K562 (cell line): ENCODE data around the gene KCNJ14. TPM values are rescaled to one million over a fixed set of nuclear protein-coding genes. Genes with fewer than 3 reads are reported as not detected.

Source experiments
- C11orf30 ChIP-seq: fragments of 450-650 bp; IDR thresholded peaks from 2 replicates; pipeline ENCODE4 v1.6.1; 2016; ENCODE audit warnings: low read depth, mild to moderate bottlenecking
- CREM ChIP-seq: IDR thresholded peaks from 2 replicates; pipeline ENCODE4 v1.6.1; 2014; ENCODE audit warnings: antibody characterized with exemption, low read depth
- EZH2 ChIP-seq: IDR thresholded peaks from 2 replicates; pipeline ENCODE4 v1.6.1; 2012; ENCODE audit warnings: low read depth, mild to moderate bottlenecking, inconsistent platforms, low read length, borderline replicate concordance
- HDAC2 ChIP-seq: fragments of 450-650 bp; IDR thresholded peaks from 2 replicates; pipeline ENCODE4 v1.6.1; 2016; ENCODE audit warnings: mild to moderate bottlenecking
- MEIS2 ChIP-seq: fragments of 450-650 bp; IDR thresholded peaks from 2 replicates; pipeline ENCODE4 v1.6.1; 2014; ENCODE audit warnings: mild to moderate bottlenecking; ENCODE audit not compliant: partially characterized antibody
- PHF8 ChIP-seq: fragments of 200-600 bp; sonication (generic); IDR thresholded peaks from 2 replicates; pipeline ENCODE4 v1.6.1; 2012; ENCODE audit warnings: mixed run types, mild to moderate bottlenecking, inconsistent platforms, low read length, moderate library complexity, borderline replicate concordance
- SP1 ChIP-seq: sonication (generic); formaldehyde crosslinking; IDR thresholded peaks from 2 replicates; pipeline ENCODE4 v1.8.1; 2022; ENCODE audit warnings: mild to moderate bottlenecking, missing genetic modification reagents
- STAT5B ChIP-seq: fragments of 250-450 bp; sonication (Bioruptor Pico); IDR thresholded peaks from 2 replicates; pipeline ENCODE4 v1.8.0; 2021; ENCODE audit warnings: mild to moderate bottlenecking, inconsistent platforms
- SUPT5H ChIP-seq: fragments of 450-650 bp; IDR thresholded peaks from 2 replicates; pipeline ENCODE4 v1.6.1; 2016
- TAF7 ChIP-seq: fragments of 450-650 bp; IDR thresholded peaks from 2 replicates; pipeline ENCODE4 v1.6.1; 2016; ENCODE audit warnings: missing genetic modification characterization, missing compliant biosample characterization
- XRCC4 ChIP-seq: IDR thresholded peaks from one replicate; pipeline ENCODE4 v1.6.1; 2011; ENCODE audit not compliant: insufficient read depth, insufficient read length; ENCODE audit errors: extremely low read depth
- ZNF134 ChIP-seq: fragments of 250-450 bp; sonication (Bioruptor Pico); conservative IDR thresholded peaks from 2 replicates; pipeline ENCODE4 v1.4.0; 2020
- ZNF717 ChIP-seq: fragments of 250-450 bp; sonication (Bioruptor Pico); IDR thresholded peaks from 2 replicates; pipeline ENCODE4 v1.5.0; 2021
- polyA plus RNA-seq, 8 experiments: library from polyadenylated mRNA; depleted of rRNA in 4 of 8; stranded (reverse) in 5 of 8; unstranded in 3 of 8; fragments of >200 nt; fragmentation: Nextera tagmentation in 2 of 8; fragmentation: Illumina TruSeq in 1 of 8; extraction: Ambion mirVana in 2 of 8; extraction: Trizol in 1 of 8; gene quantifications; 2 replicates each; pipeline versions ENCODE4 v1.2.1 to v1.2.3, GENCODE V29; 2011 to 2014; ENCODE audit warnings: inconsistent platforms in 1 of 8, missing spikeins in 1 of 8
- total RNA-seq, 7 experiments: library from RNA; depleted of rRNA in 6 of 7; stranded (reverse); fragments of >200 nt in 6 of 7; fragmentation: Illumina TruSeq in 2 of 7; extraction: Trizol in 2 of 7; gene quantifications; 2 replicates each; pipeline versions ENCODE4 v1.2.1 to v1.2.3, GENCODE V29; 2011 to 2021; ENCODE audit warnings: low replicate concordance in 1 of 7
- TF ChIP-seq, protein P1 (sequence below): fragments of 250-450 bp; sonication (Bioruptor Pico); IDR thresholded peaks from 2 replicates; pipeline ENCODE4 v1.8.0; 2022; ENCODE audit warnings: inconsistent platforms, mild to moderate bottlenecking, moderate library complexity, borderline replicate concordance
- TF ChIP-seq, protein P2 (sequence below), 2 experiments: fragments of 450-650 bp; conservative IDR thresholded peaks; 2 replicates each; pipeline ENCODE4 v1.6.1; 2017; ENCODE audit warnings: mild to moderate bottlenecking in 2 of 2, moderate library complexity in 2 of 2
- TF ChIP-seq, protein P3 (sequence below), 2 experiments: IDR thresholded peaks in 1 of 2; conservative IDR thresholded peaks in 1 of 2; 2 replicates each; pipeline ENCODE4 v1.6.1; 2016; ENCODE audit warnings: low read depth in 2 of 2, mild to moderate bottlenecking in 1 of 2, missing compliant biosample characterization in 1 of 2, missing genetic modification characterization in 1 of 2, moderate library complexity in 1 of 2
- TF ChIP-seq, protein P4 (sequence below): IDR thresholded peaks from 2 replicates; pipeline ENCODE4 v1.6.1; 2011; ENCODE audit warnings: borderline replicate concordance, low read depth, mild to moderate bottlenecking, moderate library complexity, low read length; ENCODE audit not compliant: insufficient read depth, poor library complexity, severe bottlenecking
- TF ChIP-seq, protein P5 (sequence below): fragments of 450-650 bp; conservative IDR thresholded peaks from 2 replicates; pipeline ENCODE4 v1.6.1; 2016; ENCODE audit warnings: missing genetic modification characterization, low read depth, mild to moderate bottlenecking, control low read depth, missing compliant biosample characterization

The KCNJ14 gene
- total and polyA plus RNA-seq, 9 of the 15 experiments (the other 6 are each of a cell fraction or from before 2014, with no cell fraction given): 0.15 to 1.6 (median 0.49) TPM

DNA sequence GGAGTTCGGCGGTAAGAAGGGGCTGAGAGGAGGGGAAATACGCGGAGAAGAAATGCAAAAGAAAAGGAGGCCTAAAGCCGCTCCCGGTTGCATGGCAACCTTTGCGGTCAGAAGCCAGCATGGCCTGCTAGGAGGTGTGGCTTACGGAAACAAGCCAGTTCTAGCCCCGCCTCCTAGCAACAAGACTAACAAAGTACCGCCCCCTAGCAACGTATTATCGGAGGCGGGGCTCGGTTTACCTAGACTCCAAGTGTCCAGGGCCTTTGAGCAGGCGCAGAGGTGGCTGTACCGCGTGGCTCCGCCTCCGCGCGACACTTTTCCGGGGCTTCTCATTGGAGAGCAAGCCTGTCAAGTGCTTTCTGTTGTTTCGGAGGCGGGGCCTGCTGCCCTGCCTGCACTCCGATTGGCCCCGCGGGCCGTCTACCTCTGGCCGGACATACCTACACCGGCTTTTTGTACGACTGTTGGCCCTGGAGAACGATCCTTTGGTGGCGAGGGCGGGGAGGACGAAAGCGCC is 13.5 kb downstream of the KCNJ14 start (continued):
- TF ChIP-seq PHF8 (no peak), EZH2 (no peak), CREM (peak; percentile 82), ZNF717 (CRISPR knock-in tag) (no peak), HDAC2 (no peak), MEIS2 (peak; percentile 87), SP1 (CRISPR knock-in tag) (peak; percentile 98), C11orf30 (no peak), ZNF134 (CRISPR knock-in tag) (no peak), STAT5B (no peak), SUPT5H (no peak), TAF7 (tag) (no peak), XRCC4 (no peak)
- TF ChIP-seq, protein P1, sequence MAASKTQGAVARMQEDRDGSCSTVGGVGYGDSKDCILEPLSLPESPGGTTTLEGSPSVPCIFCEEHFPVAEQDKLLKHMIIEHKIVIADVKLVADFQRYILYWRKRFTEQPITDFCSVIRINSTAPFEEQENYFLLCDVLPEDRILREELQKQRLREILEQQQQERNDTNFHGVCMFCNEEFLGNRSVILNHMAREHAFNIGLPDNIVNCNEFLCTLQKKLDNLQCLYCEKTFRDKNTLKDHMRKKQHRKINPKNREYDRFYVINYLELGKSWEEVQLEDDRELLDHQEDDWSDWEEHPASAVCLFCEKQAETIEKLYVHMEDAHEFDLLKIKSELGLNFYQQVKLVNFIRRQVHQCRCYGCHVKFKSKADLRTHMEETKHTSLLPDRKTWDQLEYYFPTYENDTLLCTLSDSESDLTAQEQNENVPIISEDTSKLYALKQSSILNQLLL (CRISPR knock-in tag): no peak
- TF ChIP-seq, protein P2, sequence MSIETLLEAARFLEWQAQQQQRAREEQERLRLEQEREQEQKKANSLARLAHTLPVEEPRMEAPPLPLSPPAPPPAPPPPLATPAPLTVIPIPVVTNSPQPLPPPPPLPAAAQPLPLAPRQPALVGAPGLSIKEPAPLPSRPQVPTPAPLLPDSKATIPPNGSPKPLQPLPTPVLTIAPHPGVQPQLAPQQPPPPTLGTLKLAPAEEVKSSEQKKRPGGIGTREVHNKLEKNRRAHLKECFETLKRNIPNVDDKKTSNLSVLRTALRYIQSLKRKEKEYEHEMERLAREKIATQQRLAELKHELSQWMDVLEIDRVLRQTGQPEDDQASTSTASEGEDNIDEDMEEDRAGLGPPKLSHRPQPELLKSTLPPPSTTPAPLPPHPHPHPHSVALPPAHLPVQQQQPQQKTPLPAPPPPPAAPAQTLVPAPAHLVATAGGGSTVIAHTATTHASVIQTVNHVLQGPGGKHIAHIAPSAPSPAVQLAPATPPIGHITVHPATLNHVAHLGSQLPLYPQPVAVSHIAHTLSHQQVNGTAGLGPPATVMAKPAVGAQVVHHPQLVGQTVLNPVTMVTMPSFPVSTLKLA (conservative IDR thresholded peaks at IDR 0.05): peak; percentile 85 to 87; a peak in 2 of 4 replicates
- TF ChIP-seq, protein P3, sequence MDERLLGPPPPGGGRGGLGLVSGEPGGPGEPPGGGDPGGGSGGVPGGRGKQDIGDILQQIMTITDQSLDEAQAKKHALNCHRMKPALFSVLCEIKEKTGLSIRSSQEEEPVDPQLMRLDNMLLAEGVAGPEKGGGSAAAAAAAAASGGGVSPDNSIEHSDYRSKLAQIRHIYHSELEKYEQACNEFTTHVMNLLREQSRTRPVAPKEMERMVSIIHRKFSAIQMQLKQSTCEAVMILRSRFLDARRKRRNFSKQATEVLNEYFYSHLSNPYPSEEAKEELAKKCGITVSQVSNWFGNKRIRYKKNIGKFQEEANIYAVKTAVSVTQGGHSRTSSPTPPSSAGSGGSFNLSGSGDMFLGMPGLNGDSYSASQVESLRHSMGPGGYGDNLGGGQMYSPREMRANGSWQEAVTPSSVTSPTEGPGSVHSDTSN (CRISPR knock-in tag; IDR thresholded peaks at IDR 0.05; ENCODE audit: low read depth): peak; percentile 88
- TF ChIP-seq, protein P3 (tag; conservative IDR thresholded peaks at IDR 0.05; ENCODE audit: low read depth): peak; percentile 100
- TF ChIP-seq, protein P4, sequence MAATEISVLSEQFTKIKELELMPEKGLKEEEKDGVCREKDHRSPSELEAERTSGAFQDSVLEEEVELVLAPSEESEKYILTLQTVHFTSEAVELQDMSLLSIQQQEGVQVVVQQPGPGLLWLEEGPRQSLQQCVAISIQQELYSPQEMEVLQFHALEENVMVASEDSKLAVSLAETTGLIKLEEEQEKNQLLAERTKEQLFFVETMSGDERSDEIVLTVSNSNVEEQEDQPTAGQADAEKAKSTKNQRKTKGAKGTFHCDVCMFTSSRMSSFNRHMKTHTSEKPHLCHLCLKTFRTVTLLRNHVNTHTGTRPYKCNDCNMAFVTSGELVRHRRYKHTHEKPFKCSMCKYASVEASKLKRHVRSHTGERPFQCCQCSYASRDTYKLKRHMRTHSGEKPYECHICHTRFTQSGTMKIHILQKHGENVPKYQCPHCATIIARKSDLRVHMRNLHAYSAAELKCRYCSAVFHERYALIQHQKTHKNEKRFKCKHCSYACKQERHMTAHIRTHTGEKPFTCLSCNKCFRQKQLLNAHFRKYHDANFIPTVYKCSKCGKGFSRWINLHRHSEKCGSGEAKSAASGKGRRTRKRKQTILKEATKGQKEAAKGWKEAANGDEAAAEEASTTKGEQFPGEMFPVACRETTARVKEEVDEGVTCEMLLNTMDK: no peak
- TF ChIP-seq, protein P5, sequence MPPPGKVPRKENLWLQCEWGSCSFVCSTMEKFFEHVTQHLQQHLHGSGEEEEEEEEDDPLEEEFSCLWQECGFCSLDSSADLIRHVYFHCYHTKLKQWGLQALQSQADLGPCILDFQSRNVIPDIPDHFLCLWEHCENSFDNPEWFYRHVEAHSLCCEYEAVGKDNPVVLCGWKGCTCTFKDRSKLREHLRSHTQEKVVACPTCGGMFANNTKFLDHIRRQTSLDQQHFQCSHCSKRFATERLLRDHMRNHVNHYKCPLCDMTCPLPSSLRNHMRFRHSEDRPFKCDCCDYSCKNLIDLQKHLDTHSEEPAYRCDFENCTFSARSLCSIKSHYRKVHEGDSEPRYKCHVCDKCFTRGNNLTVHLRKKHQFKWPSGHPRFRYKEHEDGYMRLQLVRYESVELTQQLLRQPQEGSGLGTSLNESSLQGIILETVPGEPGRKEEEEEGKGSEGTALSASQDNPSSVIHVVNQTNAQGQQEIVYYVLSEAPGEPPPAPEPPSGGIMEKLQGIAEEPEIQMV (tag): no peak
